ENCODE measurements around the gene ITGB8.

ITGB8 gene

DNA sequence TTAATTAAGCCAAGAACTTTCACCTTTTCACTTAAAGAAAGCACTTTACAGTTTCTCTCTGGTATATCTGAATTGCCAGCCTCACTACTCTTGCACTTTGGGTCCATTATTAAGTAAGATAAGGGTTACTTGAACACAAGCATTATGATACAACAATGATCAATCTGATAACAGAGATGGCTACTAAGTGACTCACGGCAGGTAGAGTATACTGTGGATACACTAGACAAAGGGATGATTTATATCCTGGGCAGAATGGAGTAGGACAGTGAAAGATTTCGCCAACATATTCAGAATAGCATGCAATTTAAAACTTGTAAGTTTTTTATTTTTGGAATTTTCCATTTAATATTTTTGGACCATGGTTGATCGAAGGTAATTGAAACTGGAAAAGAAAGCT lies 34.3 kb upstream of the ITGB8 start:
- TF ChIP-seq POLR2AphosphoS5 (IDR thresholded peaks at IDR 0.05; ENCODE audit: low read depth) (no peak), GABPA (IDR thresholded peaks at IDR 0.05; ENCODE audit: low read depth) (no peak), SPI1 (IDR thresholded peaks at IDR 0.05; ENCODE audit: borderline replicate concordance, low read depth) (no peak)
- TF ChIP-seq, protein P1, sequence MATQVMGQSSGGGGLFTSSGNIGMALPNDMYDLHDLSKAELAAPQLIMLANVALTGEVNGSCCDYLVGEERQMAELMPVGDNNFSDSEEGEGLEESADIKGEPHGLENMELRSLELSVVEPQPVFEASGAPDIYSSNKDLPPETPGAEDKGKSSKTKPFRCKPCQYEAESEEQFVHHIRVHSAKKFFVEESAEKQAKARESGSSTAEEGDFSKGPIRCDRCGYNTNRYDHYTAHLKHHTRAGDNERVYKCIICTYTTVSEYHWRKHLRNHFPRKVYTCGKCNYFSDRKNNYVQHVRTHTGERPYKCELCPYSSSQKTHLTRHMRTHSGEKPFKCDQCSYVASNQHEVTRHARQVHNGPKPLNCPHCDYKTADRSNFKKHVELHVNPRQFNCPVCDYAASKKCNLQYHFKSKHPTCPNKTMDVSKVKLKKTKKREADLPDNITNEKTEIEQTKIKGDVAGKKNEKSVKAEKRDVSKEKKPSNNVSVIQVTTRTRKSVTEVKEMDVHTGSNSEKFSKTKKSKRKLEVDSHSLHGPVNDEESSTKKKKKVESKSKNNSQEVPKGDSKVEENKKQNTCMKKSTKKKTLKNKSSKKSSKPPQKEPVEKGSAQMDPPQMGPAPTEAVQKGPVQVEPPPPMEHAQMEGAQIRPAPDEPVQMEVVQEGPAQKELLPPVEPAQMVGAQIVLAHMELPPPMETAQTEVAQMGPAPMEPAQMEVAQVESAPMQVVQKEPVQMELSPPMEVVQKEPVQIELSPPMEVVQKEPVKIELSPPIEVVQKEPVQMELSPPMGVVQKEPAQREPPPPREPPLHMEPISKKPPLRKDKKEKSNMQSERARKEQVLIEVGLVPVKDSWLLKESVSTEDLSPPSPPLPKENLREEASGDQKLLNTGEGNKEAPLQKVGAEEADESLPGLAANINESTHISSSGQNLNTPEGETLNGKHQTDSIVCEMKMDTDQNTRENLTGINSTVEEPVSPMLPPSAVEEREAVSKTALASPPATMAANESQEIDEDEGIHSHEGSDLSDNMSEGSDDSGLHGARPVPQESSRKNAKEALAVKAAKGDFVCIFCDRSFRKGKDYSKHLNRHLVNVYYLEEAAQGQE (IDR thresholded peaks at IDR 0.05; ENCODE audit: insufficient replicate concordance, low read depth): no peak
- TF ChIP-seq, protein P2, sequence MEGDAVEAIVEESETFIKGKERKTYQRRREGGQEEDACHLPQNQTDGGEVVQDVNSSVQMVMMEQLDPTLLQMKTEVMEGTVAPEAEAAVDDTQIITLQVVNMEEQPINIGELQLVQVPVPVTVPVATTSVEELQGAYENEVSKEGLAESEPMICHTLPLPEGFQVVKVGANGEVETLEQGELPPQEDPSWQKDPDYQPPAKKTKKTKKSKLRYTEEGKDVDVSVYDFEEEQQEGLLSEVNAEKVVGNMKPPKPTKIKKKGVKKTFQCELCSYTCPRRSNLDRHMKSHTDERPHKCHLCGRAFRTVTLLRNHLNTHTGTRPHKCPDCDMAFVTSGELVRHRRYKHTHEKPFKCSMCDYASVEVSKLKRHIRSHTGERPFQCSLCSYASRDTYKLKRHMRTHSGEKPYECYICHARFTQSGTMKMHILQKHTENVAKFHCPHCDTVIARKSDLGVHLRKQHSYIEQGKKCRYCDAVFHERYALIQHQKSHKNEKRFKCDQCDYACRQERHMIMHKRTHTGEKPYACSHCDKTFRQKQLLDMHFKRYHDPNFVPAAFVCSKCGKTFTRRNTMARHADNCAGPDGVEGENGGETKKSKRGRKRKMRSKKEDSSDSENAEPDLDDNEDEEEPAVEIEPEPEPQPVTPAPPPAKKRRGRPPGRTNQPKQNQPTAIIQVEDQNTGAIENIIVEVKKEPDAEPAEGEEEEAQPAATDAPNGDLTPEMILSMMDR (IDR thresholded peaks at IDR 0.05; ENCODE audit: insufficient read depth, low read length): no peak
- no peak overlapping the region for H3K4me3 ChIP-seq (replicated peaks; ENCODE audit: insufficient read depth, low read length)
- no peak overlapping the region for H3K27ac ChIP-seq (replicated peaks)
- no peaks in the 10 kb centered on the region for H3K27me3 ChIP-seq (ENCODE audit: insufficient read depth, poor library complexity, severe bottlenecking)
- DNase-seq (ENCODE audit: low read depth in 1 of 2, low spot score in 1 of 2): no peak

DNA sequence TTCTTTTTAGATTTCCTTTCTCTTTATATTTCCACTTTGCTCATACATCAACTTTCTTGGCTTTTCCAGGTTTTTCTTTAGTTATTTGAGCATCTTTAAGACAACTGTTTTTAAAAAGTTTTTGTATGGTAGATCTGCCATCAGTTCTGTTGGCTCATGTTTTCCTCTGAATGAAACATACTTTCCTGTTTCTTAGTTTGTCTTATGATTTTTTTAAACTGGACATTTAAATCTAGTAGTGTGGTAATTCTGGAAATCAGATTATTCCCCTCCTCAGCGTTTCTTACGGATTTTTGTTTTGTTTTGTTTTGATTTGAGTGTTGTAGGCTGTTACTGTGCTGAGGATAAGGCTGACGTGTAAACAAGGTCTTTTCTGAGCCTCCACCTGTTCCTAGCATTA lies 33.8 kb upstream of the ITGB8 start:
- Histone ChIP-seq H3K4me3 (replicated peaks; ENCODE audit: insufficient read depth, low read length) (no peak overlapping the region), H3K27me3 (ENCODE audit: insufficient read depth, poor library complexity, severe bottlenecking) (no peaks in the 10 kb centered on the region), H3K27ac (replicated peaks) (no peak overlapping the region)
- DNase-seq (ENCODE audit: low read depth in 1 of 2, low spot score in 1 of 2): no peak
- TF ChIP-seq, protein P2 (IDR thresholded peaks at IDR 0.05; ENCODE audit: insufficient read depth, low read length): no peak
- TF ChIP-seq POLR2AphosphoS5 (IDR thresholded peaks at IDR 0.05; ENCODE audit: low read depth) (no peak), GABPA (IDR thresholded peaks at IDR 0.05; ENCODE audit: low read depth) (no peak), SPI1 (IDR thresholded peaks at IDR 0.05; ENCODE audit: borderline replicate concordance, low read depth) (no peak)
- TF ChIP-seq, protein P1 (IDR thresholded peaks at IDR 0.05; ENCODE audit: insufficient replicate concordance, low read depth): no peak

DNA sequence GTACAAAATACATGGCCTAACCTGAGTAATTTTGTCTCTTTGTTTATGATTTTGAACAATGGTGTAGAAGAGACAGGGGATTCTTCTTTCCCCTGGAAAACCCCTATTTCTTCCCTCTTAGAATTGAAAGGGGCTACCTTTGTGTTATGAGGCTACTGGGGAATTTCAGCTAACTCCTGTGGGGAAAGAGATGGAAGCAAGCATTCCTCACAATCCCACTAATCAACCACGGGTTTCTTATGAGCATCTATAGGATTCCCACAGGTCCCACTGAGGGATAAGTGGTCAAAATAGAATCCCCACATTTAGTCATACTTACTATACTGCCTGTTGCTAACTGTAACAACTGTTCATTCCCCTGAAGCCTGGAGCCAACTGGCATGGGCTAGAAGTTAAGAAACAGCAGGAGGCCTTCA lies 32.2 kb upstream of the ITGB8 start:
- Histone ChIP-seq H3K4me3 (replicated peaks; ENCODE audit: insufficient read depth, low read length) (no peak overlapping the region), H3K27me3 (ENCODE audit: insufficient read depth, poor library complexity, severe bottlenecking) (no peaks in the 10 kb centered on the region), H3K27ac (replicated peaks) (no peak overlapping the region)
- DNase-seq (ENCODE audit: low read depth in 1 of 2, low spot score in 1 of 2): no peak
- TF ChIP-seq, protein P2 (IDR thresholded peaks at IDR 0.05; ENCODE audit: insufficient read depth, low read length): no peak

DNA sequence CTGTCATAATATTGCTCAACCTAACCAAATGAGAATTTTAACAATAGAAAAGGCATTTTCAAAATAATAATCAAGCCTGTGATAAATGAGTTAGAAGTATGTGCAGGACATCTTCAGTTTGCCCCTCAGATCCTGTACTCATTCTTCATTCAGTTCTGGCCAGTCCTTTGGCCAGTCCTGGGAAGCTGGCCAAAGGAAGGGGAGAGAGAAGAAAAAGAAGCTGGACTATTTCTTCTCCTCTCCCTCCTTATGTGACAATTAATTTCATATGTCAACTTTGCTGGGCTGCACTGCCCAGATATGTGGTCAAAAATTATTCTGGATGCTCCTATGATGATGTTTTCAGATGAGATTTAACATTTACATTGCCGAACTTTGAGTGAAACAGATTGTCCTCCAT lies 31.6 kb upstream of the ITGB8 start:
- Histone ChIP-seq H3K4me3 (replicated peaks; ENCODE audit: insufficient read depth, low read length) (no peak overlapping the region), H3K27me3 (ENCODE audit: insufficient read depth, poor library complexity, severe bottlenecking) (no peaks in the 10 kb centered on the region), H3K27ac (replicated peaks) (no peak overlapping the region)
- no peak for DNase-seq (ENCODE audit: low read depth in 1 of 2, low spot score in 1 of 2)
- TF ChIP-seq, protein P1 (IDR thresholded peaks at IDR 0.05; ENCODE audit: insufficient replicate concordance, low read depth): no peak
- TF ChIP-seq POLR2AphosphoS5 (IDR thresholded peaks at IDR 0.05; ENCODE audit: low read depth): no peak
- TF ChIP-seq, protein P2 (IDR thresholded peaks at IDR 0.05; ENCODE audit: insufficient read depth, low read length): no peak
- no peak for TF ChIP-seq SPI1 (IDR thresholded peaks at IDR 0.05; ENCODE audit: borderline replicate concordance, low read depth)
- no peak for TF ChIP-seq GABPA (IDR thresholded peaks at IDR 0.05; ENCODE audit: low read depth)
